ENCODE measurements around the gene RUNDC3A. TPM values are rescaled to one million over a fixed set of nuclear protein-coding genes. Genes with fewer than 3 reads are reported as not detected.

The RUNDC3A gene
- total and polyA plus RNA-seq, 2 of the 13 experiments (the other 11 are each of a cell fraction or from before 2014, with no cell fraction given) = 0.25 TPM; not detected in 1

GRCh38 chr17:44323359-44324091 is 15.1 kb downstream of the RUNDC3A start (continued):
- TF ChIP-seq ZBTB40 (IDR thresholded peaks at IDR 0.05) (no peak), ZBTB40 (CRISPR knock-in tag; IDR thresholded peaks at IDR 0.05) (no peak), ZHX1 (CRISPR knock-in tag; IDR thresholded peaks at IDR 0.05; ENCODE audit: low read depth) (no peak), ZFP62 (CRISPR knock-in tag; IDR thresholded peaks at IDR 0.05) (no peak), RARG (CRISPR knock-in tag; IDR thresholded peaks at IDR 0.05; ENCODE audit: low read depth) (no peak), SMARCE1 (IDR thresholded peaks at IDR 0.05; ENCODE audit: borderline replicate concordance) (no peak), ZUFSP (CRISPR knock-in tag; IDR thresholded peaks at IDR 0.05; ENCODE audit: borderline replicate concordance) (no peak), NCOA2 (CRISPR knock-in tag; IDR thresholded peaks at IDR 0.05) (no peak), ZNF432 (CRISPR knock-in tag; IDR thresholded peaks at IDR 0.05; ENCODE audit: borderline replicate concordance) (no peak), ZBTB37 (CRISPR knock-in tag; IDR thresholded peaks at IDR 0.05) (no peak), CTCF (CRISPR knock-in tag; IDR thresholded peaks at IDR 0.05) (0 out of 2 replicates have a peak, but pooled peaks have one; percentile 5), FOXK2 (IDR thresholded peaks at IDR 0.05) (no peak)
